ENCODE data around the gene VN1R5. TPM values are rescaled to one million over a fixed set of nuclear protein-coding genes. Genes with fewer than 3 reads are reported as not detected.
A peak's percentile ranks its signal among the peaks of the same experiment; 100 is the strongest.

VN1R5 gene
- total and polyA plus RNA-seq, 2 of the 13 experiments (the other 11 are each of a cell fraction or from before 2014, with no cell fraction given) = not detected

GRCh38 chr1:247210376-247211117 lies 45.3 kb upstream of the VN1R5 start (continued):
- no peak for TF ChIP-seq THAP8 (CRISPR knock-in tag; IDR thresholded peaks at IDR 0.05; ENCODE audit: borderline replicate concordance)
- no peak for TF ChIP-seq ATF7 (IDR thresholded peaks at IDR 0.05)
- TF ChIP-seq ATF7 (CRISPR knock-in tag; IDR thresholded peaks at IDR 0.05) = no peak
- TF ChIP-seq FOXP1 (IDR thresholded peaks at IDR 0.05) = no peak
- TF ChIP-seq FOXP1 (CRISPR knock-in tag; IDR thresholded peaks at IDR 0.05) = no peak
- no peak for TF ChIP-seq FOSL1 (CRISPR knock-in tag; IDR thresholded peaks at IDR 0.05; ENCODE audit: borderline replicate concordance)
- peak; percentile 56; the same call in 1 of the 2 replicates for TF ChIP-seq ELF3 (CRISPR knock-in tag; IDR thresholded peaks at IDR 0.05)
- TF ChIP-seq CENPT (CRISPR knock-in tag; IDR thresholded peaks at IDR 0.05; ENCODE audit: low read depth) = no peak
- no peak for TF ChIP-seq MIER3 (CRISPR knock-in tag; IDR thresholded peaks at IDR 0.05; ENCODE audit: borderline replicate concordance)
- no peak for TF ChIP-seq ZNF496 (CRISPR knock-in tag; IDR thresholded peaks at IDR 0.05; ENCODE audit: insufficient replicate concordance)
- TF ChIP-seq ZNF142 (CRISPR knock-in tag; IDR thresholded peaks at IDR 0.05) = no peak
- TF ChIP-seq ZNF225 (CRISPR knock-in tag; IDR thresholded peaks at IDR 0.05) = 0 out of 2 replicates have a peak, but pooled peaks have one; percentile 43
- no peak for TF ChIP-seq ZNF773 (CRISPR knock-in tag; IDR thresholded peaks at IDR 0.05; ENCODE audit: borderline replicate concordance)
- TF ChIP-seq ZSCAN21 (CRISPR knock-in tag; IDR thresholded peaks at IDR 0.05; ENCODE audit: borderline replicate concordance) = no peak
- no peak for TF ChIP-seq SP1 (IDR thresholded peaks at IDR 0.05)
- peak; percentile 77 for TF ChIP-seq SP1 (CRISPR knock-in tag; IDR thresholded peaks at IDR 0.05)
- TF ChIP-seq SALL2 (CRISPR knock-in tag; IDR thresholded peaks at IDR 0.05) = peak; percentile 46; the same call in 1 of the 2 replicates
- TF ChIP-seq TRAFD1 (CRISPR knock-in tag; IDR thresholded peaks at IDR 0.05; ENCODE audit: borderline replicate concordance) = no peak
- TF ChIP-seq SIX1 (CRISPR knock-in tag; IDR thresholded peaks at IDR 0.05; ENCODE audit: borderline replicate concordance) = no peak
- TF ChIP-seq STAT5B (CRISPR knock-in tag; IDR thresholded peaks at IDR 0.05) = no peak
- no peak for TF ChIP-seq ZNF263 (CRISPR knock-in tag; IDR thresholded peaks at IDR 0.05)
- TF ChIP-seq SOX13 (IDR thresholded peaks at IDR 0.05) = no peak
- no peak; a peak in 1 of 4 replicates for TF ChIP-seq SOX13 (CRISPR knock-in tag; conservative IDR thresholded peaks at IDR 0.05 in 1 of 2, IDR thresholded peaks at IDR 0.05 in 1 of 2)
- TF ChIP-seq NFRKB (IDR thresholded peaks at IDR 0.05) = no peak
- TF ChIP-seq KAT8 (CRISPR knock-in tag; IDR thresholded peaks at IDR 0.05) = peak; percentile 83
